Measurements from ENCODE around the gene MRPL21. TPM values are rescaled to one million over a fixed set of nuclear protein-coding genes. Genes with fewer than 3 reads are reported as not detected.
"Not testable (repeated sequence)": the region's sequence is repeated elsewhere in the genome, so short reads cannot be mapped to it uniquely, and the experiment has no call there.

MRPL21 gene
- polyA plus RNA-seq, 3 donors: 60.9 to 81.6 (median 69.6) TPM

- no peak for DNase-seq (ENCODE audit: low read depth in 3 of 3, low spot score in 2 of 3)
Measured at GRCh38 chr11:68878022-68878421, 25.6 kb downstream of the MRPL21 start.

- DNase-seq (ENCODE audit: low read depth in 3 of 3, low spot score in 2 of 3): no peak
Measured at GRCh38 chr11:68872216-68873003, 31.2 kb downstream of the MRPL21 start.

- DNase-seq (ENCODE audit: low read depth in 3 of 3, low spot score in 2 of 3): no peak
Measured at GRCh38 chr11:68870470-68870869, 33.2 kb downstream of the MRPL21 start.

- DNase-seq (ENCODE audit: low read depth in 3 of 3, low spot score in 2 of 3): no peak
Measured at GRCh38 chr11:68868221-68868835, 35.3 kb downstream of the MRPL21 start.

- DNase-seq (ENCODE audit: low read depth in 3 of 3, low spot score in 2 of 3): no peak
Measured at GRCh38 chr11:68867066-68867465, 36.6 kb downstream of the MRPL21 start.

GRCh38 chr11:68865241-68865640 is 38.4 kb downstream of the MRPL21 start:
- no peak for DNase-seq (ENCODE audit: low read depth in 3 of 3, low spot score in 2 of 3)

GRCh38 chr11:68863553-68864265 is 39.9 kb downstream of the MRPL21 start:
- DNase-seq (ENCODE audit: low read depth in 3 of 3, low spot score in 2 of 3): no peak

GRCh38 chr11:68862421-68862820 is 41.2 kb downstream of the MRPL21 start:
- no peak for DNase-seq (ENCODE audit: low read depth in 3 of 3, low spot score in 2 of 3)

GRCh38 chr11:68859123-68859522 is 44.5 kb downstream of the MRPL21 start:
- DNase-seq (ENCODE audit: low read depth in 3 of 3, low spot score in 2 of 3): no peak

GRCh38 chr11:68857037-68857586 is 46.5 kb downstream of the MRPL21 start:
- DNase-seq (ENCODE audit: low read depth in 3 of 3, low spot score in 2 of 3): no peak

GRCh38 chr11:68856425-68857030 is 47.1 kb downstream of the MRPL21 start:
- not testable (repeated sequence) for DNase-seq (ENCODE audit: low read depth in 3 of 3, low spot score in 2 of 3)

GRCh38 chr11:68855205-68855981 is 48.2 kb downstream of the MRPL21 start:
- no peak for DNase-seq (ENCODE audit: low read depth in 3 of 3, low spot score in 2 of 3)

GRCh38 chr11:68854273-68854958 is 49.2 kb downstream of the MRPL21 start:
- DNase-seq (ENCODE audit: low read depth in 3 of 3, low spot score in 2 of 3): no peak

GRCh38 chr11:68852628-68853027 is 51.0 kb downstream of the MRPL21 start:
- DNase-seq (ENCODE audit: low read depth in 3 of 3, low spot score in 2 of 3): no peak

- DNase-seq (ENCODE audit: low read depth in 3 of 3, low spot score in 2 of 3): no peak
Measured at GRCh38 chr11:68848429-68848828, 55.2 kb downstream of the MRPL21 start.

GRCh38 chr11:68847395-68847794 is 56.2 kb downstream of the MRPL21 start:
- no peak for DNase-seq (ENCODE audit: low read depth in 3 of 3, low spot score in 2 of 3)

GRCh38 chr11:68845351-68846002 is 58.2 kb downstream of the MRPL21 start:
- DNase-seq (ENCODE audit: low read depth in 3 of 3, low spot score in 2 of 3): no peak

- DNase-seq (ENCODE audit: low read depth in 3 of 3, low spot score in 2 of 3): no peak
Measured at GRCh38 chr11:68844801-68845200, 58.8 kb downstream of the MRPL21 start.

- DNase-seq (ENCODE audit: low read depth in 3 of 3, low spot score in 2 of 3): no peak
Measured at GRCh38 chr11:68844376-68844775, 59.3 kb downstream of the MRPL21 start.

Measured in right renal cortex interstitium (tissue), 3 donors.